Epithelial cell of prostate (primary cell): ENCODE data around the gene SLC39A7.

Source experiments
- DNase-seq: peaks from one replicate; pipeline ENCODE4 v3.0.0-alpha.2; 2011; ENCODE audit warnings: low read depth, low spot score
- H3K27ac ChIP-seq: fragments of 450-650 bp; 2 replicates; pipeline ENCODE4 v1.5.1; 2017; ENCODE audit warnings: mild to moderate bottlenecking

Gene SLC39A7, protein sequence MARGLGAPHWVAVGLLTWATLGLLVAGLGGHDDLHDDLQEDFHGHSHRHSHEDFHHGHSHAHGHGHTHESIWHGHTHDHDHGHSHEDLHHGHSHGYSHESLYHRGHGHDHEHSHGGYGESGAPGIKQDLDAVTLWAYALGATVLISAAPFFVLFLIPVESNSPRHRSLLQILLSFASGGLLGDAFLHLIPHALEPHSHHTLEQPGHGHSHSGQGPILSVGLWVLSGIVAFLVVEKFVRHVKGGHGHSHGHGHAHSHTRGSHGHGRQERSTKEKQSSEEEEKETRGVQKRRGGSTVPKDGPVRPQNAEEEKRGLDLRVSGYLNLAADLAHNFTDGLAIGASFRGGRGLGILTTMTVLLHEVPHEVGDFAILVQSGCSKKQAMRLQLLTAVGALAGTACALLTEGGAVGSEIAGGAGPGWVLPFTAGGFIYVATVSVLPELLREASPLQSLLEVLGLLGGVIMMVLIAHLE

DNA sequence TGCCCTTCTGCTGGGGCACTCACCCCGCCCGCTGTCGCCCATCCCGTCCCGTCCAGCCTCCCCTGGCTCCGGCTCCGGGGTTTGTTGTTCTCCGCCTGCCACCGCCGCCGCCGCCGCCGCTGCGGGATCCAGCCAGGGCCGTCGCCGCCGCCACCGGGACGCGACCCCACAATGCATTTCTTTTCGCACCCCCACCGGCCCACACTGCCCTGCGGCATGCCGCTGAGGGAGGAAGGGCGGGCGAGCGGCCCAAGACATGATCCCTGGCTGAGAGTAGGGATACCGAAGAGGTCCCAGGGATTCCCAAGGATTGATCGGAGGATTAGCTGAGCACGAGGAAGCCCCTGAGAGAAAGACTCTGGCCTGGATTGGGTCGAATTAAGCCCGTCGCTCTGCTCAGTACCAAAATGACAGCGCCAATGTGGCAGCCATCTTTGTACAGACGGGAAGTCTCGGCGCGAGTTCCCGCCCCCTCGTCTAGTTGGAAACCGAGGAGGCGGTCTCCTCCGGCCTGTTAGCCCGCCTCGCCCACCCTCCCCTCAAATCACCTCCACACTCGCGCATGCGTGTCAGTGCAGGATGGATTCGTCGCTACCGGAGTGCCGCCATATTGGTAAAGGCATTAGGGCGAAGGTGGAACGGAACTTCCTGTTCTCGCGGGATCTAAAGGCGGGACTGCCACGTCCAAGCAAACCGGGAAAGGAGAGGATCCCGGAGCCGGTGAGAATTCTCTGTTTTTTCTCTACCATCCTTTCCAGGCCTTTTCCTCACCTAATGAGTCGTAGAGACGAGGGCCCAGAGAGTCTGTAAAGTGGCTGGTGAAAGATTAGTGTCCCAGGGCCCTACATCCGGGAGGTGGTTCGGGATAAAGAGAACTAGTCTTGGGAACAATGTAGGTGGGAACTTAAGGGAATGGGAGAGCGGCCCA, at the start of gene SLC39A7, which contains the start of gene RXRB:
TSS of gene SLC39A7 (plus strand) at position 649 of the 928 bp plus-strand sequence. CDS start 379 bp downstream, outside the sequence.
TSS of gene RXRB (minus strand) at position 447 of the 928 bp plus-strand sequence. CDS start at position 258, 189 bp downstream.
- peak; percentile 94 for DNase-seq
- H3K27ac ChIP-seq, result peak within 1 kb of the TSS; percentile 86

DNA sequence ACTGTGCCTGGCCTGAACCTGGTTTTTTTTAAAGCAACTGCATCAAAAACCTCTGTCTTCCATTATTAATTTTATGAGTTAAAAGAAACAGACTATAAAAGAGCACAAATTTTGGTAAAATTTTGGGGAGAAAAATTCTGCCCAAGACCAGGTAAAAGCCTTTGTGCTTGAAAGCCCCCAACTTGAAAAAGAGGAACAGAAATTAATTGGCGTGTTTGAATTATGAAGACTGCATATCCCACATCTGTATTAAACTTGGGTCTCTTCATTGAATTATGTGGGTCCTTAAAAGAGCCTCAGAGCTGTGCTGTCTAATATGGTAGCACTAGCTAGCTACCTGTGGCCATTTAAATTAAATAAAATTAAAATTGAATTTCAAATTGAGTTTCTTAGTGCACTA, 49.6 kb upstream of the SLC39A7 start:
- H3K27ac ChIP-seq, result no peak overlapping the region
- DNase-seq, result no peak

DNA sequence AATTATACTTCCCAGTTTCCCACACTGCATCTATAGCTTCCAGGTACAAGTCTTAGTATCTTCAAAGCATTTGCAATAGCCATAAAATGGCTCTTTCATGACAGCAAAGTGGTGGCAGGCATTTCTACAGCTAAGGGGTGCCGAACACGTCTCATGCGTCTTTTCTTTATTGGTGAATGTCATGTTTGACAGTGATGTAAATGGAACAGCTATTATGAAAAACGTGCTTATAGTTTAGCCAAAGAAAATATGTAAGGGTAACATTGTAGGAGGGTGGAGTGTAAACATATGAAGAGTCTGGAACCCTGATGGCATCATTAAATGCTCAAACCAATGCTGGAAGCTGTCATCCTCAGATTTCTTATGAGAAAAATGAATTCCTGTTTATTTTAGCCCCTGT, 46.3 kb upstream of the SLC39A7 start:
- H3K27ac ChIP-seq, result no peak overlapping the region
- no peak for DNase-seq

DNA sequence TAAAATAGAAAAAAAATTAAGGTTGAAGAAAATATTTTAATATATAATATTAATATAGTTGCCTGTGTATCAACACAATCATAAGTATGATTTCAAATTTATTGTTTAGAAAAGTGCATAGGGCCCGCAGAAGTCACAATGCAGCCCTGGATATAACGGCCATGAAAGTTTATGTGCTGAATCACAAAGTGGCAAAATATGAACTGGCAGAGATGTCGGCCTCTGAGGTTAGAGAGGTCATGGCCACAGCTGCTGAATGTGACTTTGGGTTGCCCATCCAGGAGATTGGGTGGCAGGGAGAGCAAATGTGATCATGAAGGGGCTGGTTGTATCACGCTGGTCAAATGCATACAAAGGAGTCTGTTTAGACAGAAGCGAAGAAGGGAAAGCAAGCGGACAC, 44.1 kb upstream of the SLC39A7 start:
- no peak overlapping the region for H3K27ac ChIP-seq
- DNase-seq, result no peak

DNA sequence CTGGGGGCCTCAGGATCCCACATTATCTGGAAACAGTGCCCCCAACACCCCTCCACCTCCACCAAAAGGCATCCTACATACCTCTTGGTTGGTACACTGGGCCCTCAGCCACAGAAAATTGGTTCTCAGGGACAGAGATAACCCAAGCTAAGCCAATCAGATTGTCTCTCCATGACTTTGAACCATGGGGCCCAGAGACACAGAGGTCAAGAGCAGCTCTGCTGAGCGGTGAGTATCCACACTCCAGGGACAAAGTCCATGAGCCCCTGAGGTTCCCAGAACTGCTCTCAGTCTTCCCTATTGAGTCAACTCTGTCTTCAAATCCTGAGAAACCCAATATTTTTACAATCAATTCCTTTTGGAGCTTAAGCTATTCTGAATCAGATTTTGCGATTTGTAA, 43.7 kb upstream of the SLC39A7 start:
- no peak overlapping the region for H3K27ac ChIP-seq
- DNase-seq, result no peak

DNA sequence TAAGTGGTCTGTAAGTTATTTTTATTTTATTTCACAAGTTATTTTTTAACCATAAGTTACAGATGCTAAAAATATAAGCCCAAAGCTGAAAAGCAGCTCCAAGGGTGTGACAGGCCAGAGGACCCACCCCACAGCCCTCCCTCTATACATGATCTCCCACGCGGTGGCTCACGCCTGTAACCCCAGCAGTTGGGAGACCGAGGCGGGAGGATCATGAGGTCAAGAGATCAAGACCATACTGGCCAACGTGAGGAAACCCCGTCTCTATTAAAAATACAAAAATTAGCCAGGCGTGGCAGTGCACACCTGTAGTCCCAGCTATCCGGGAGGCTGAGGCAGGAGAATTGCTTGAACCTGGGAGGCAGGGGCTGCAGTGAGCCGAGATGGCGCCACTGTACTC, 40.6 kb upstream of the SLC39A7 start:
- DNase-seq, result no peak
- H3K27ac ChIP-seq, result no peak overlapping the region

DNA sequence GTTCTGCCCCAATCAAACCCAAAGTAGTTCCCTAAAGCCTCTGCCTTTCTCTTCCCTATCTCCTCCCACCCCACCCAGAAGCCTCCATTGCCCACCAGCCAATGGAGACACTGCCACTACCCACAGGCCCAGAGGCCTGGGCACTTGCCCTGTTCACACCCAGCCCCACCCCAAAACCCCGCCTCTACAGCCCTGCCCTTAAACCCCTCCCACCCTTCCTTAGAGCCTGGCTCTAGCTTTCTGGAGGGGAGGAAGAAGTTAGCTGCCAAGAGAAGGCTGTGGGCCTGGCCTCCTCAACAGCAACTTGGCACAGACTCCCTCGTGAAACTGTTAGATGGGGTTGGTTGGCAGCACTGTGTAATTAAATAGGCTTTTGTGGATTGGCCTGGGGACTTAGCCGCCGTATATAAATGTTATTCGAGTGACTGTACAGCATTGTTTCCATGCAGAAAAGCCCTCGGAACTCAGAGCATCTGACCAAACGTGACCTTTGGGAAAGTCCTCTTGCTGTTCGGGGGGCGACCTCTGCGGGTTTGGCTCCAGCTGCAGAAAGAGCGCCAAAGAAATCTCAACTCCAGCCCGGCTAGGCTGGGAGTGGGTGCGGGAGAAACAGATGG, 39.8 kb upstream of the SLC39A7 start:
- no peak overlapping the region for H3K27ac ChIP-seq
- DNase-seq, result peak; percentile 39

DNA sequence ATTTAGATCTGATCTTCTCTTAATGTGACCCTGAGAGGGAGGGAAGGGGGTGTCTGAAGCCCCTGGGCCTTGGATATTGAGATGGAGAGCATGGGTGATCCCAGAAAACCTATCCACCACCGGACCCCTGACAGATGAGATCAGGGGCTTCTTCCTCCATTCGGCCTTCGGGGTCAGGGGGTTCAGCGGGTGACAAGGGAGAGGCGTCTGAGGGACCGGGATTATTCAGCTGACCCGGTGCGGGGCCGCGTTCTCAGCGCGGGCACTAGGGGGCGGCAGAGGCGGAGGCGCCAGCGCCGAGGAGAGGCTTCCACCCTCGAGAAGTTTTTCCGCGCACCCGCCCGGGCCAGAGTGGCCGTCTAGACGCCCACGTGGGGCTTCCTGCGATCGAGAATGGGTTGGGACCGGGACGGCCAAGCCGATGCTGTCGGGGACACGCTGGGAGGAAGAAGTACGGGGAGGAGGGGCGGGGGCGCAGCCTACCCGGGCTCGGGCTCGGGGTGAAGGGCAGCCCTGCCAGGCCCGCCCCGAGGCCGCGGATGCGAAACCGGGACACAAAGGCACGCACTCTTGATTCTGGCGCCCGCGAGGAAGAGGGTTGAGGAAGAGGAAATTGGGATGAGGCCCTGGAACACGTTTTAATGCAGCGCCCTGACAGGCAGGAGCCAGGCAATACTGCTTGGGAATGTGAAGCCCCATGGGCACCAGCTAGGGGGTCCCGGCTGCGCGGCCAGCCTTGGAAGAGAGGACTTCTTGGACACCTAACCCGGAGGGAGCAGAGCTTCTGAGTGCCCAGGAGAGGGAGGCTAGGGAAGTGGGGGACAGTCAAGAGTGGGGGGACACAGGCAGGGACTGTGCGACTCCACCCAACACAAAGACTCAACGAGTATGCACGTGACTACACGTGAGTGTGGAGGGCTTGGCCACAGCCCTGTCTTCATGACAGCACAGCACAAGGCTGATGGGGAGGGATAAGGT, 39.0 kb upstream of the SLC39A7 start:
- no peak for DNase-seq
- no peak overlapping the region for H3K27ac ChIP-seq

DNA sequence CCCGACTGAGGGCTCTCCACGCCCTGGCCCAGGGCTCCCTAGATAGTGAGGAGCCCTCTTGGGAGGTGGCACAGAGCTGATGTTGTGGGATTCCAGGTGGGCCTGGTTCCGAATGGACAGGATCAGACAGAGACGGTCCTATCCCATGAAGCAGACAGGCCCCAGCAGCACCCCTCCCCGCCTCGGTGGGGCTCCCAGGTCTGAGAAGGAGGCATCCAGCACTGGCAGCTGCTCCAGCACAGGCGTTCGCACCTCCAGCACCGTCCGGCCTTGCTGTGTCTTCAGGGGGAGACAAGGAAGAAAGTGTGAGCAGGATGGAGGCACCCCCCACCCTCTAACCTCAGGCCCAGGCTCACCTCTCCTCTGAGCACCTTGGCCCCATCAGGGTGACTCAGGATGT, 37.1 kb upstream of the SLC39A7 start:
- no peak overlapping the region for H3K27ac ChIP-seq
- DNase-seq, result no peak

DNA sequence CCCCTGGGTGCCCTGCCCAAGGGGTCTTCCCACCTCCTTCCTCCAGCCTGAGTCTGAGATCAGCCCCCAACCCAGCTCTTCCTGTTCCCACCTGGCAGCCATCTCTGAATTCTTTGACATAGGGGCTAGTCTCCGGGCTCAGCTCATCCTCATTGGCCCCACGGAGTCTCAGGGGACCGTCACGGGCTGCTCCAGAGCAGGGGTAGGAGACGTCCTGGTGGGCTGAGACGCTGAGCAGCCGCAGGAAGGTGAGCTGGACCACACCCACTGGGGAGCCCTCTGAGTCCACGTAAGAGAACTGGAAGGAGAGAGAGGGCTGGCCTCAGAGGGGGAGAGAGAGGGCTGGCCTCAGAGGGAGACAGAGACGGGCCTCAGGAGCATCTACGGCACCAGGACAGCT, 36.5 kb upstream of the SLC39A7 start:
- no peak overlapping the region for H3K27ac ChIP-seq
- DNase-seq, result no peak

DNA sequence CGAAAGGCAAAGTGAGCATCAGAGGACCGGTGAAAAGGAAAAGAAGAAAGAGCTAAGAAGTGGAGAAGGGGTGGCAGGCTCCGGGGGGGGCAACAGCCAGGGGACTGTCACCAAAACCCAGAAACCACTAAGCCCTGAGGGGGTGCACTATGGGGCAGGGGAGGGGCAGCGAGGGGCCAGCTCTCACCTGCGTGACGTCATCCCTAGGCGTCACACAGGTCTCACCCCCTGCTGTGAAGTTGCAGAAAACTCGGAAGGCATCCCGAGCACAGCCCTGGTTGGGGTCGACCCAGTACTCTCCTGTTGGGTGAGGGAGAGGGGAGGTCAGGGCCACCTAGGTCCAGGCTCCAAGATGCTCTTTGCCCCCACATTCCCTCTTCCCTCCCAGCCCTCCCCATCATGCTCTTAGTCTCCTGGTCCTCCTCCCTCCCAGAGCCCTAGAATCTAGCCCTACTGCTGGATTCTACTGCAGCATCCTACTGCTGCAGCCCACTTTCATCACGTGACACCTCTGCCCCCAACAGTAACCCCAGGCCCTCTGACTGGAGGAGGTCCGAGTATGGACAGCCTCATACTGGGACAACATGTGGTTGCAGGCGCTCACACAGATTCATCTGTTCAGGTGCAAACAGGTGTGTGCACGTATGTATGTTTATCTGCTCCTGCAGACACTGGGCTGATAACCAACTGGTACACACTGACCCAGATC, 35.8 kb upstream of the SLC39A7 start:
- H3K27ac ChIP-seq, result no peak overlapping the region
- no peak for DNase-seq

DNA sequence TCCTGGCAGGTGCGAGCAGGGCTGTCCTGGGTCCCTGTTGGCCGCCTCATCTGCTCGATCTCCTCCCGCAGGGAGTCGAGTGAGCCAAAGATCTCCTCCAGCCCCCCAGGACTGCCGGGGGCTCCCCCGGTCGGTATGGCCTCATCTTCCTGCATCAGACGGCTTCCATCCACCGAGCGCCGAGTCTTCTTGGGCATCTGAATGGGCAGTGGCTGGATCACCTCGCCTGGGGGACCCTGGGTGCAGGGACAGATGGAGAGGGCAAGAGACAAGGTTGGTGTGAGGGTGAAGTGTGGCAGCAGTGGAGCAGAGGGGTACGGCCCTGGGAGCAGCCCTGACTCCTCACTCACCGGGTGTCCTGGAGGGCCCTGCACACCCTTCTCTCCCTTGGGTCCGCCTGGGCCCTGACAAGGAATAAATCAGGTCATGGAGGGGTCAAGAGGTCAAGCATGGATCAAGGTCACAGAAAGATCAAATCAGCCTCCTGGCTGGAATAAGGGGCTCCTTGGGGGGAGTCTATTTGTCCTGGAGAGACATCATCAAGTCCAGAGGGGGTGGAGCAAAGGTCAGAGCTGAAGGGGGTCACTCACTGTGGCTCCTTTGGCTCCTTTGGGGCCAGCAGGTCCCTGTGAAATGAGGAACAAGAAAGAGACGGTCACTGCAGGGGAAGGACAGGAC, 34.9 kb upstream of the SLC39A7 start:
- H3K27ac ChIP-seq, result no peak overlapping the region
- no peak for DNase-seq

DNA sequence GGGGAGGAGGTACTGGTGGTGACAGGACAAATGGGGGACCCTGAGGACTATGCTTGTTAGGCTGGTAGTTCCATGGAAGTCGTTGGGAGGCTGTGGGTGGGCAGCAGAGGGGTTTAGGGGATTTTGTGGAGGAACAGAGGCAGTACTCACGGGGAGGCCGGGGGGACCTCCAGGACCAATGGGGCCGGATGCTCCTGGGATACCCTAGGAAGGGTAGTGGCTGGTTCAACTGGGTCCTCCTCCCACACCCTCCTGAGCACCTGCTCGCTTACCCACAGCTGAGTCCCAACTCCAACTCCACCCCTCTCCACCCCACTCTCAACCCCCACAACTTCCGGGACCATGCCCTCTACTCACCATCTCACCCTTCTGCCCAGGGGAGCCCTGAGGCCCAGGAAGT, 34.3 kb upstream of the SLC39A7 start:
- no peak for DNase-seq
- no peak overlapping the region for H3K27ac ChIP-seq

DNA sequence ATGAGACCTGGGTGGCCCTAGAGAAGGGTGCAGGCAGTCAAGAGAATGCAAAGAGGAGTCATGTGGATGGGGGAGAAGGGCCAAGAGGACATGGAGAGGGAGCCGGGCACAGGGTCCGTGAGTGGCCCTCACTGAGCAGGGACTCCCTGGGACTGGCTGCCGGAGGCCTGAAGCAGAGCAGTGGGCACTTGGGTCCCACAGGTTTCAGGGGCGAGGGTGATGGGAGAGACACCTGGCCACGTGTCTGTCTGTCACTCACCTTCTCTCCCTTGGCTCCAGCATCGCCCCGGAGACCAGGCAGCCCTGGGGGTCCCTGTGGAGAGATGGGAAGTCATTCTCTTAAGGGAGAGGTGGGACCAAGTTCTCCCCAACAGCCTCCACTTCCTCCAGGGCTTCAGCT, 33.9 kb upstream of the SLC39A7 start:
- no peak overlapping the region for H3K27ac ChIP-seq

DNA sequence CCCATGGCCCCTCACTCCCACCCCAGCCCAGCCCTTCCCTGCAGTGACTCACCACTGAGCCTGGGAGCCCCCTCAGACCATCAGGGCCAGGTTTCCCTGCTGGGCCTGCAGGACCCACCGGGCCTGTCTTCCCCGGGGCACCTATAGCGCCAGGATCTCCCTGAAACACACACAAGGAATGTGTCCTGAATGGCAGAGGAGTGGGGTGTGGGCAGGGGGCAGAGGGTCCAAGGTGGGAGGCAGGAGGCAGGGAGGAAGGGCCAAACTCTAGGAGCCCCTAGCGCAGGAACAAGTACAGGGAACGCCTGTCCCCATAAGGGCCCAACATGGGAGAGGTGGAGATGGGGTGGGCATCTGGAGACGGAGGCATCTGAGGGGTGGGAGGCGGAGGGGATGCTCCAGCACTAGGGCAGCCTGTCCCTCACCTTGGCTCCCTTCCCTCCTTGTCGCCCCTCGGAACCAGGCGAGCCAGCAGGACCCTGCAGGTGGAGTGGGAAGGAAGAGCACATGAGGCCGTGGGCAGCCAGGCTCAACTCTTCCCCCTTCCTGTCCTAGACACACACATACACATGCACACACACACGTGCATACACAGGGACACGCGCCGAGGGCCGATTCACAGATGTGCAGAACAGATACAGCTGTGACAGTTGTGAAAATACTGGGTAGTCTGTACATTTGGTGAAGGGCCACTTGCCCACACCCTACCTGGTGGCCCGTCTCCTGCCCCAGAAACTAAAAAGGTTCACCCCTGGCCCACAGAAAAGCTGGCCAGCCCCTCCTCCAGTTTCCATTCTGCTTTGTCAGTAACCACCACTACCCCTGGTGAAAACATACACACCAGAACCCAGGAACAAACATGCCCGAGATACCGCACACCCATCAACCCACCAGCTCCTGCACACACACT, 33.0 kb upstream of the SLC39A7 start:
- no peak overlapping the region for H3K27ac ChIP-seq
- DNase-seq, result no peak

More for the DNA sequence above, 33.9 kb upstream of the SLC39A7 start:
- DNase-seq, result no peak

DNA sequence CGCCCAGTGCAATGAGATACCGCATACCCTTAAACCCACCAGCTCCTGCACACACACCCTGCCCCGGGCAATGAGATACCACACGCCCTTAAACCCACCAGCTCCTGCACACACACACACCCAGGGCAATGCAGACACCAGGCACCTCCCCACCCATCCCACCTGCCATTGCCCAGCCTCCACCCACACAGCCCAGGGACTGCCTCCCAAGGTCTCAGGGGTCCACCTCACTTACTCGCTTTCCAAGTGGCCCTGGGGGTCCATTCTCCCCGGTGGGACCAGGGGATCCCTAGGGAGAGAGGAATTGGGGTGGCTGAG, 32.4 kb upstream of the SLC39A7 start:
- no peak for DNase-seq
- H3K27ac ChIP-seq, result no peak overlapping the region

DNA sequence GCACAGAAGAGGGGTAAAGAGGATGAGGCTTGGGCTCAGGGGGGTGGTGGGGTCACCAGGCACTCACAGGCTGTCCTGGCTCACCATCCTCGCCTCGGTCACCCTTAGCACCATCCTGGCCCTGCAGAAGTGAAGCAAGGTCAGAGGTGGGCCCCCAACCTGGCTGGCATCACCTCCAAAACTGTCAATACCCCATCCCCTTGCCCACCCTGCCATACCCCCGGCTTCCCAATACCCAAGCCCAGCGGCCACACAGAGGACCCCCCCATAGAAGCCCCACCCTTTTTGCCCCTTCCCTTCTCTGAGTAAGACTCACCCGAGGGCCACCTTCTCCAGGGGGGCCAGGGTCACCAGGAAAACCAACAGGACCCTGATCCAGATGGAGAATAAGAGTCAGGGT, 32.0 kb upstream of the SLC39A7 start:
- no peak overlapping the region for H3K27ac ChIP-seq
- no peak for DNase-seq
